HG02870 (cell line): ENCODE data around the gene ADORA1.

Experiments used
- ATAC-seq: cut with Tn5 transposase; IDR thresholded peaks from one replicate; pipeline ENCODE4 v1.9.1; 2021; ENCODE audit warnings: mild to moderate bottlenecking, moderate library complexity; ENCODE audit not compliant: unreplicated experiment

Gene ADORA1

GRCh38 chr1:203171341-203172183, 44.0 kb downstream of the ADORA1 start:
- ATAC-seq, result no peak

- ATAC-seq, result no peak
Measured at GRCh38 chr1:203172184-203173010, 44.9 kb downstream of the ADORA1 start.

- ATAC-seq, result no peak
Measured at GRCh38 chr1:203173011-203173555, 45.6 kb downstream of the ADORA1 start.

GRCh38 chr1:203173566-203173965, 46.0 kb downstream of the ADORA1 start:
- ATAC-seq, result peak; percentile 78

GRCh38 chr1:203174324-203174985, 46.9 kb downstream of the ADORA1 start:
- ATAC-seq, result no peak

GRCh38 chr1:203175237-203175826, 47.8 kb downstream of the ADORA1 start, which contains the start of gene MYBPH:
TSS of gene MYBPH (minus strand) at chr1:203175826. CDS start at chr1:203175755, 71 bp downstream.
- no peak for ATAC-seq

- ATAC-seq, result no peak
Measured at GRCh38 chr1:203175827-203176241, 48.3 kb downstream of the ADORA1 start.

- ATAC-seq, result no peak
Measured at GRCh38 chr1:203176273-203177035, 48.9 kb downstream of the ADORA1 start.

- ATAC-seq, result no peak
Measured at GRCh38 chr1:203177036-203177405, 49.5 kb downstream of the ADORA1 start.

- ATAC-seq, result no peak
Measured at GRCh38 chr1:203177470-203178039, 50.0 kb downstream of the ADORA1 start.

GRCh38 chr1:203178083-203178482, 50.6 kb downstream of the ADORA1 start:
- ATAC-seq, result no peak

- no peak for ATAC-seq
Measured at GRCh38 chr1:203178821-203179666, 51.5 kb downstream of the ADORA1 start.

GRCh38 chr1:203179667-203180005, 52.1 kb downstream of the ADORA1 start:
- no peak for ATAC-seq

GRCh38 chr1:203180611-203181330, 53.2 kb downstream of the ADORA1 start:
- no peak for ATAC-seq

- ATAC-seq, result no peak
Measured at GRCh38 chr1:203181586-203182386, 54.3 kb downstream of the ADORA1 start.

GRCh38 chr1:203182387-203182953, 54.9 kb downstream of the ADORA1 start:
- no peak for ATAC-seq

- no peak for ATAC-seq
Measured at GRCh38 chr1:203183828-203184227, 56.3 kb downstream of the ADORA1 start.
